ENCODE measurements around the gene ITGB5. TPM values are rescaled to one million over a fixed set of nuclear protein-coding genes. Genes with fewer than 3 reads are reported as not detected.
A peak's percentile ranks its signal among the peaks of the same experiment; 100 is the strongest.

The ITGB5 gene
- total RNA-seq, 1 experiment from 2014 or later, result 146 TPM

- no peak overlapping the region for H3K9ac ChIP-seq (ENCODE audit: extremely low read depth, insufficient read length, low read length)
- no CpG with 5 or more reads among the region's 1 CpG for WGBS (ENCODE audit: extremely low coverage, insufficient read length, low lambda C conversion rate)
Measured at GRCh38 chr3:124800076-124800475, 87.1 kb downstream of the ITGB5 start.

More at GRCh38 chr3:124800076-124800475, 87.1 kb downstream of the ITGB5 start:
- Mint-ChIP-seq H3K4me1 (peaks cover 21 to 30% of the 10 kb centered on the region in 2 experiments), H3K9me3 (no peaks in the 10 kb centered on the region; a peak in 1 of 5 replicates), H3K36me3 (ENCODE audit: insufficient read depth in 1 of 3, low read depth in 3 of 3) (peaks cover 29 to 62% (median 30%) of the 10 kb centered on the region in 3 experiments), H3K4me3 (no peak overlapping the region), H3K27ac (peak overlapping the region in 1 of 3 experiments; percentile 61; a peak in 3 of 7 replicates), H3K27me3 (ENCODE audit: low read depth) (no peaks in the 10 kb centered on the region)
- no peak for TF ChIP-seq CTCF (conservative IDR thresholded peaks at IDR 0.05)
- H3K79me1 ChIP-seq (ENCODE audit: insufficient read depth, low read depth, low read length, poor library complexity, severe bottlenecking), result no peaks in the 10 kb centered on the region
- no peak overlapping the region for H3K23ac ChIP-seq (ENCODE audit: insufficient read length, low read depth, low read length)
- no peak overlapping the region for H2BK120ac ChIP-seq (ENCODE audit: low read depth, low read length, poor library complexity, severe bottlenecking)
- no peak overlapping the region for H2BK12ac ChIP-seq (ENCODE audit: insufficient read length, low read depth, low read length)
- no peak overlapping the region for H2AK5ac ChIP-seq (ENCODE audit: insufficient read length, low read length)
- no peak overlapping the region for H3T11ph ChIP-seq (ENCODE audit: low read length)
- DNase-seq, result no peak
- no peaks in the 10 kb centered on the region for H4K20me1 ChIP-seq (ENCODE audit: control insufficient read depth, insufficient read depth, insufficient read length)
- H3K4me1 ChIP-seq (ENCODE audit: insufficient read depth, low read length), result no peaks in the 10 kb centered on the region; the same call in 1 of the 2 replicates
- H3K27me3 ChIP-seq (ENCODE audit: insufficient read depth, low read length), result no peaks in the 10 kb centered on the region
- H3K4ac ChIP-seq (ENCODE audit: low read depth, low read length), result no peak overlapping the region
- H3K4me2 ChIP-seq (ENCODE audit: insufficient read depth, insufficient read length, low read length), result no peak overlapping the region
- H3K79me2 ChIP-seq (ENCODE audit: insufficient read depth, low read length), result no peaks in the 10 kb centered on the region
- no peaks in the 10 kb centered on the region for H3K9me3 ChIP-seq (ENCODE audit: control insufficient read depth, low read depth, low read length)
- H2AFZ ChIP-seq (ENCODE audit: low read length), result no peak overlapping the region
- no peak overlapping the region for H4K91ac ChIP-seq (ENCODE audit: insufficient read length, low read depth, low read length)
- no peak overlapping the region for H2BK5ac ChIP-seq (ENCODE audit: insufficient read length, low read length)
- H3K14ac ChIP-seq (ENCODE audit: insufficient read depth, low read length), result no peak overlapping the region
- H3K27ac ChIP-seq (ENCODE audit: insufficient read length, low read depth, low read length), result no peak overlapping the region
- no peak overlapping the region for H2BK20ac ChIP-seq (ENCODE audit: low read depth, low read length, poor library complexity, severe bottlenecking)
- no peak overlapping the region for H3K56ac ChIP-seq (ENCODE audit: insufficient read length, low read depth, low read length)
- no peak overlapping the region for H4K8ac ChIP-seq (replicated peaks; ENCODE audit: insufficient read length, low read depth, low read length)
- no peak overlapping the region for H4K5ac ChIP-seq (ENCODE audit: insufficient read length, low read depth, low read length)
- no peak overlapping the region for H2BK15ac ChIP-seq (ENCODE audit: low read depth, low read length)
- H3K18ac ChIP-seq (ENCODE audit: insufficient read length, low read depth, low read length), result no peak overlapping the region
- H3K23me2 ChIP-seq (ENCODE audit: insufficient read length, low read depth, low read length, poor library complexity, severe bottlenecking), result no peaks in the 10 kb centered on the region
